ENCODE results near the gene PSPH.

Gene PSPH

DNA sequence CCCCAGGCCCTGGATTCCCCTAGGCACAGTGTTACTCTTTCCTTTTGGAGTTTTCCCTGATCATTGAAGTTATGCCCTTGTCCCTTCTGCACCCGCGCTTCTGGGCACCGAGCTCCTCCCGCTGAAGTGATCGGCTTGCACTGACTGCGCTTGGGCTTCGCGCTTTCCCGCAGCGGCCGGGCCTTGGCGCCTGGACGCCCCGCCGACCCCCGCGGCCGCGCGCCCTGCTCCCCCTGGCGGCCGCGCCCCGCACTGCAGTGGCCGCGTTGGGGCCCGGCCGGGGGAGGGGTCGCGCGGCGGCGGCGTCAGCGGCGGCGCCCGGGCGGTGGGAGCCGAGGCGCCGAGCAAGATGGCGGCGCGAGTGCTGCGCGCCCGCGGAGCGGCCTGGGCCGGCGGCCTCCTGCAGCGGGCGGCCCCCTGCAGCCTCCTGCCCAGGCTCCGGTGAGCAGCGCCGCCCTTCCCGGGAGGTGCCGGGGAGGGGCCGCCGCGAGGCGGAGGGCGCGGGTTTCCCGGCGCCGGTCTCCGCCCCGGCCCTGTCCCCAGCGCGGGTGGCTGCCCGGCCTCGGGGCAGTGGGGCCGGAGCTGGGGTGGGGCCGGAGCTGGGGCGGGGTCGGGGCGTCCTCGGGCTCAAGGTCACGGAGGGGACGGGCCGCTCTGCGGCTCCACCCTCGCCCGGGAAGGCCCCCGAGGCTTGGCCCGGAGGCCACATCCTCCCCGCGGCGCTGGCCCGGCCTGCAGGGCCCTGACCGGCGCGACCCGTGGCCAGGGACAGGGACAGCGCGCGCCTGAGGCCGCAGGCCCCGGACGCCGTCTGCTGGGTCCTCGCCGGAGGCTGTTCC, 86.8 kb downstream of the PSPH start, which contains the start of gene NIPSNAP2:
NIPSNAP2 (plus strand) TSS at position 325 of the 839 bp plus-strand sequence; CDS start at position 350, 25 bp downstream.
- Mint-ChIP-seq H3K27me3 (ENCODE audit: low read depth, poor library complexity) (peaks cover 31% of the 10 kb centered on the region), H3K27ac (peak within 1 kb of the TSS; percentile 98), H3K4me1 (peaks cover 22% of the 10 kb centered on the region), H3K36me3 (ENCODE audit: low read depth) (peaks cover 39% of the 10 kb centered on the region), H3K4me3 (peak within 1 kb of the TSS; percentile 96), H3K9me3 (no peaks in the 10 kb centered on the region)
- DNase-seq: peak; percentile 78
- TF ChIP-seq, protein P1, sequence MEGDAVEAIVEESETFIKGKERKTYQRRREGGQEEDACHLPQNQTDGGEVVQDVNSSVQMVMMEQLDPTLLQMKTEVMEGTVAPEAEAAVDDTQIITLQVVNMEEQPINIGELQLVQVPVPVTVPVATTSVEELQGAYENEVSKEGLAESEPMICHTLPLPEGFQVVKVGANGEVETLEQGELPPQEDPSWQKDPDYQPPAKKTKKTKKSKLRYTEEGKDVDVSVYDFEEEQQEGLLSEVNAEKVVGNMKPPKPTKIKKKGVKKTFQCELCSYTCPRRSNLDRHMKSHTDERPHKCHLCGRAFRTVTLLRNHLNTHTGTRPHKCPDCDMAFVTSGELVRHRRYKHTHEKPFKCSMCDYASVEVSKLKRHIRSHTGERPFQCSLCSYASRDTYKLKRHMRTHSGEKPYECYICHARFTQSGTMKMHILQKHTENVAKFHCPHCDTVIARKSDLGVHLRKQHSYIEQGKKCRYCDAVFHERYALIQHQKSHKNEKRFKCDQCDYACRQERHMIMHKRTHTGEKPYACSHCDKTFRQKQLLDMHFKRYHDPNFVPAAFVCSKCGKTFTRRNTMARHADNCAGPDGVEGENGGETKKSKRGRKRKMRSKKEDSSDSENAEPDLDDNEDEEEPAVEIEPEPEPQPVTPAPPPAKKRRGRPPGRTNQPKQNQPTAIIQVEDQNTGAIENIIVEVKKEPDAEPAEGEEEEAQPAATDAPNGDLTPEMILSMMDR (IDR thresholded peaks at IDR 0.05): no peak

DNA sequence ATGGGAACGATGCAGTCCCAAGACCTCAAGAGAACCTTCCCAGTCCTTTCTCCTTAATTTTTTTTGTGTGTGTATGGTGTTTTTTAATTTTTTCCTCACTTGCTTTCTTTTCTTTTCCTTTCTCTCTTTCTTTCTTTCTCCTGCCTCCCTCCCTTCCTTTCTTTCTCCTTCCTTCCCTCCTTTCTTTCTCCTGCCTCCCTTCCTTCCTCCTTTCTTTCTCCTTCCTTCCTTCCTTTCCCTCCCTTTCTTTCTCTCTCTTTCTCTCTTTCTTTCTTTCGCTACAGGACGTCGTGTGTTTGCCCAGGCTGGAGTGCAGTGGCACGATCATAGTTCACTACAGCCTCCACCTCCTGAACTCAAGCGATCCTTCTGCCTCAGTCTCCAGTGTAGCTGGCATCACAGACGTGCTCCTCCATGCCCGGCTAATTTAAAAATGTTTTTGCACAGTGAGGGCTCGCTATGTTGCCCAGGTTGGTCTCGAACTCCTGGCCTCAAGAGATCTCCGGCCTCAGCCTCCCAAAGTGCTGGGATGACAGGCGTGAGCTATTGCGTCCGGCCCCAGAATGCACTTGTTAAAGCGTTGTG, 87.6 kb downstream of the PSPH start:
- Mint-ChIP-seq H3K4me3 (peak overlapping the region; percentile 66), H3K9me3 (no peaks in the 10 kb centered on the region), H3K27ac (no peak overlapping the region), H3K27me3 (ENCODE audit: low read depth, poor library complexity) (peaks cover 29% of the 10 kb centered on the region), H3K4me1 (peaks cover 17% of the 10 kb centered on the region), H3K36me3 (ENCODE audit: low read depth) (peaks cover 34% of the 10 kb centered on the region)
- no peak for DNase-seq
- TF ChIP-seq, protein P1 (IDR thresholded peaks at IDR 0.05): no peak

DNA sequence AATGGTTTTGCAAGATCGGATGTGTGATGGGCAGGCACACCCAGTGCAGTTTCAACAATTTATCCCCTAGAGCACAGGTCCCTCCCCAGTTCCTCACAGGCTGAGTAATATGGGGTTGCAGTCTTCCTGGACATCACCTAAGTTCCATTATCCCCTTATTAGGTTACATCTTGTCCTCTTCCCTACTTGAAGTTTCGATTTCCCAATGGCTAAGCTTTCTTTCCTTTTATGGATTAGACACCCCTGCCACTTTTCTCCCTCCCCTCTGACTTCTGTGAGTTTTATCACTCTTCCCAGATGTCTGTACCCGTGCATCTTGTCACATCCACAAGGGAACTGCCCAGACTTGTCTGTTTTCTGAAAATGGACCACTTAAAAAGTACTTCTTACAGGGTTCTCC, 89.2 kb downstream of the PSPH start:
- TF ChIP-seq, protein P1 (IDR thresholded peaks at IDR 0.05): no peak
- no peak overlapping the region for H3K27ac Mint-ChIP-seq
- H3K36me3 Mint-ChIP-seq (ENCODE audit: low read depth): peaks cover 32% of the 10 kb centered on the region
- no peak overlapping the region for H3K4me3 Mint-ChIP-seq
- no peak for DNase-seq
- H3K4me1 Mint-ChIP-seq: peaks cover 13% of the 10 kb centered on the region
- H3K9me3 Mint-ChIP-seq: peaks cover 4% of the 10 kb centered on the region
- H3K27me3 Mint-ChIP-seq (ENCODE audit: low read depth, poor library complexity): peaks cover 29% of the 10 kb centered on the region

All from nephron progenitor cell (in vitro differentiated cells).